ENCODE measurements around the gene GAL3ST3.
"Not testable (repeated sequence)": the region's sequence is repeated elsewhere in the genome, so short reads cannot be mapped to it uniquely, and the experiment has no call there.

The GAL3ST3 gene, protein sequence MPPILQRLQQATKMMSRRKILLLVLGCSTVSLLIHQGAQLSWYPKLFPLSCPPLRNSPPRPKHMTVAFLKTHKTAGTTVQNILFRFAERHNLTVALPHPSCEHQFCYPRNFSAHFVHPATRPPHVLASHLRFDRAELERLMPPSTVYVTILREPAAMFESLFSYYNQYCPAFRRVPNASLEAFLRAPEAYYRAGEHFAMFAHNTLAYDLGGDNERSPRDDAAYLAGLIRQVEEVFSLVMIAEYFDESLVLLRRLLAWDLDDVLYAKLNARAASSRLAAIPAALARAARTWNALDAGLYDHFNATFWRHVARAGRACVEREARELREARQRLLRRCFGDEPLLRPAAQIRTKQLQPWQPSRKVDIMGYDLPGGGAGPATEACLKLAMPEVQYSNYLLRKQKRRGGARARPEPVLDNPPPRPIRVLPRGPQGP

DNA sequence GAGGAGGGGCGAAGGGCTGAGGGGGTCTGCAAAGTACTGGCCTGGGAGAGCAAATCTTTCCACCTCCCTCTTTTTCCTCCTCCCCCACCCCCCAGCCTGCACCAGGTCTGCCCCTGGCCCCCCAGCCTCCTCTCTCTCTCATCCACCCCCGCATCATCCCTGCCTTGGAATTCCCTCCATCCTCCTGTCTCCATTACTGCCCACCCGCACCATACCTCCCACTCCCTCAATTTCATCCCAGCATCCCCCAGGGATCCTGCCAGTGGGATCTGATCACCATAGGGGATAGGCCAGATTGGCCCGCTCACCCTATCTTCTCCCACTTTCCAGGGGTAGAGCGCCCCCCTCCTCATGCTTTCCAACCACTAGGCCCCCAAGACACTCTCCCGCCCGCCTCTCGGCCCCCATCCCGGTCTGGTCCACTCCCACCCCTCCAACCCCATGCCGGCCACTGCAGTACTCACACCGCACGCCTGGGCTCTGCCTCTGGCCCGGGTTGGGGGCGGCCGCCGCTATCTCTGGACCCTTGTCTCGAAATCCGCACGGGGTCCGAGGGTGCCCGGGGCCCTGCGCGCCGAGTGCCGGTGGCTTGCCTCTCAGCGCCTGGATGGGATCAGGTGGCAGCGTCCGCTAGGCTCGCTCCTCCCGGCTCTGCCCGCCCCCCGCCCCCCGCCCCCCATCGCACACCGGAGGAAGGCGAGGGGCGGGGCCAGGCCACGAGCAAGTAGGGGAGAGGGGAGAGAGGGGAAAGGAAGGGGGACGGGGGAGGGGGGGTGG, at the start of gene GAL3ST3:
TSS of gene GAL3ST3 (minus strand) at position 615 of the 777 bp plus-strand sequence. CDS start 3,746 bp downstream, outside the sequence.
- Histone ChIP-seq H3F3A (ENCODE audit: insufficient read depth, low read length) (peaks cover 26% of the 10 kb centered on the region), H2AFZ (ENCODE audit: low read length) (no peak within 1 kb of the TSS), H3K4me3 (ENCODE audit: low read length) (no peak within 1 kb of the TSS), H3K9me3 (replicated peaks; ENCODE audit: insufficient read depth, low read length) (no peaks in the 10 kb centered on the region), H3K27me3 (replicated peaks; ENCODE audit: insufficient read depth, low read length) (no peaks in the 10 kb centered on the region), H3K9me2 (replicated peaks; ENCODE audit: insufficient read depth, low read length) (no peaks in the 10 kb centered on the region), H3K27ac (ENCODE audit: low read length) (no peak within 1 kb of the TSS), H3K36me3 (replicated peaks; ENCODE audit: insufficient read depth, low read length) (no peaks in the 10 kb centered on the region), H4K20me1 (ENCODE audit: insufficient read depth, low read length) (no peaks in the 10 kb centered on the region), H3K9ac (ENCODE audit: low read length) (no peak within 1 kb of the TSS), H3K4me1 (ENCODE audit: low read length) (peaks cover 24% of the 10 kb centered on the region), H3K79me2 (ENCODE audit: low read length) (peaks cover 15% of the 10 kb centered on the region), H3K4me2 (ENCODE audit: low read depth, low read length) (no peak within 1 kb of the TSS)
- no peak for TF ChIP-seq EZH2phosphoT487 (IDR thresholded peaks at IDR 0.05; ENCODE audit: low read length)
- TF ChIP-seq EZH2 (optimal IDR thresholded peaks at IDR 0.05; ENCODE audit: low read depth, low read length) = no peak
- TF ChIP-seq, protein P1, sequence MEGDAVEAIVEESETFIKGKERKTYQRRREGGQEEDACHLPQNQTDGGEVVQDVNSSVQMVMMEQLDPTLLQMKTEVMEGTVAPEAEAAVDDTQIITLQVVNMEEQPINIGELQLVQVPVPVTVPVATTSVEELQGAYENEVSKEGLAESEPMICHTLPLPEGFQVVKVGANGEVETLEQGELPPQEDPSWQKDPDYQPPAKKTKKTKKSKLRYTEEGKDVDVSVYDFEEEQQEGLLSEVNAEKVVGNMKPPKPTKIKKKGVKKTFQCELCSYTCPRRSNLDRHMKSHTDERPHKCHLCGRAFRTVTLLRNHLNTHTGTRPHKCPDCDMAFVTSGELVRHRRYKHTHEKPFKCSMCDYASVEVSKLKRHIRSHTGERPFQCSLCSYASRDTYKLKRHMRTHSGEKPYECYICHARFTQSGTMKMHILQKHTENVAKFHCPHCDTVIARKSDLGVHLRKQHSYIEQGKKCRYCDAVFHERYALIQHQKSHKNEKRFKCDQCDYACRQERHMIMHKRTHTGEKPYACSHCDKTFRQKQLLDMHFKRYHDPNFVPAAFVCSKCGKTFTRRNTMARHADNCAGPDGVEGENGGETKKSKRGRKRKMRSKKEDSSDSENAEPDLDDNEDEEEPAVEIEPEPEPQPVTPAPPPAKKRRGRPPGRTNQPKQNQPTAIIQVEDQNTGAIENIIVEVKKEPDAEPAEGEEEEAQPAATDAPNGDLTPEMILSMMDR (IDR thresholded peaks at IDR 0.05; ENCODE audit: low read length) = no peak
- DNase-seq = no peak

DNA sequence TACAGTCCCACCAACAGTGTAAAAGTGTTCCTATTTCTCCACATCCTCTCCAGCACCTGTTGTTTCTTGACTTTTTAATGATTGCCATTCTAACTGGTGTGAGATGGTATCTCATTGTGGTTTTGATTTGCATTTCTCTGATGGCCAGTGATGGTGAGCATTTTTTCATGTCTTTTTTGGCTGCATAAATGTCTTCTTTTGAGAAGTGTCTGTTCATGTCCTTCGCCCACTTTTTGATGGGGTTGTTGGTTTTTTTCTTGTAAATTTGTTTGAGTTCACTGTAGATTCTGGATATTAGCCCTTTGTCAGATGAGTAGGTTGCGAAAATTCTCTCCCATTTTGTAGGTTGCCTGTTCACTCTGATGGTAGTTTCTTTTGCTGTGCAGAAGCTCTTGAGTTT, 43.2 kb upstream of the GAL3ST3 start:
- H3K4me3 ChIP-seq (ENCODE audit: low read length); H3K27me3 ChIP-seq (replicated peaks; ENCODE audit: insufficient read depth, low read length); H3K9me3 ChIP-seq (replicated peaks; ENCODE audit: insufficient read depth, low read length); H3K4me2 ChIP-seq (ENCODE audit: low read depth, low read length); H3K27ac ChIP-seq (ENCODE audit: low read length); H3K4me1 ChIP-seq (ENCODE audit: low read length); H2AFZ ChIP-seq (ENCODE audit: low read length); H3F3A ChIP-seq (ENCODE audit: insufficient read depth, low read length); H3K9me2 ChIP-seq (replicated peaks; ENCODE audit: insufficient read depth, low read length); H3K9ac ChIP-seq (ENCODE audit: low read length); DNase-seq; H4K20me1 ChIP-seq (ENCODE audit: insufficient read depth, low read length); H3K36me3 ChIP-seq (replicated peaks; ENCODE audit: insufficient read depth, low read length): not testable (repeated sequence)
- H3K79me2 ChIP-seq (ENCODE audit: low read length) = peaks cover 13% of the 10 kb centered on the region

DNA sequence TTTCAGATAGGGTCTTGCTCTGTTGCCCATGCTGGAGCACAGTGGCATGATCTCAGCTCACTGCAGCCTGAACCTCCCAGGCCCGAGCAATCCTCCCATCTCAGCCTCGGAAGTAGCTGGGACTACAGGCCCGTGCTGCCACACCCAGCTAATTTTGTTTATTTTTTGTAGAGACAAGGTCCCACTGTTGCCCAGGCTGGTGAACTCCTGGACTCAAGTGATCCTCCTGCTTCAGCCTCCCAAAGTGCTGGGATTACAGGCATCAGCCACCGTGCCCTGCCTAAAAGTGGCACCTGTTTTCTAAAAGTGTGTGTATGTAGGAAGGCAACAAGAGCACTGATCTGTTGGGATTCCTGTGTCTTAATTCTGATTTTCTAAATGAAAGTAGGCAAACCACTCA, 41.3 kb upstream of the GAL3ST3 start:
- no peak overlapping the region for H3K27ac ChIP-seq (ENCODE audit: low read length)
- no peak overlapping the region for H3K4me3 ChIP-seq (ENCODE audit: low read length)
- TF ChIP-seq EZH2phosphoT487 (IDR thresholded peaks at IDR 0.05; ENCODE audit: low read length) (no peak), EZH2 (optimal IDR thresholded peaks at IDR 0.05; ENCODE audit: low read depth, low read length) (no peak)
- DNase-seq = no peak
- no peaks in the 10 kb centered on the region for H4K20me1 ChIP-seq (ENCODE audit: insufficient read depth, low read length)
- no peak overlapping the region for H2AFZ ChIP-seq (ENCODE audit: low read length)
- peaks cover 4% of the 10 kb centered on the region; the same call in 1 of the 2 replicates for H3K4me1 ChIP-seq (ENCODE audit: low read length)
- H3K9ac ChIP-seq (ENCODE audit: low read length) = no peak overlapping the region
- no peaks in the 10 kb centered on the region for H3F3A ChIP-seq (ENCODE audit: insufficient read depth, low read length)
- H3K36me3 ChIP-seq (replicated peaks; ENCODE audit: insufficient read depth, low read length) = no peaks in the 10 kb centered on the region
- no peaks in the 10 kb centered on the region for H3K9me2 ChIP-seq (replicated peaks; ENCODE audit: insufficient read depth, low read length)
- H3K4me2 ChIP-seq (ENCODE audit: low read depth, low read length) = no peak overlapping the region
- no peaks in the 10 kb centered on the region for H3K27me3 ChIP-seq (replicated peaks; ENCODE audit: insufficient read depth, low read length)
- no peaks in the 10 kb centered on the region for H3K9me3 ChIP-seq (replicated peaks; ENCODE audit: insufficient read depth, low read length)
- H3K79me2 ChIP-seq (ENCODE audit: low read length) = peaks cover 25% of the 10 kb centered on the region

DNA sequence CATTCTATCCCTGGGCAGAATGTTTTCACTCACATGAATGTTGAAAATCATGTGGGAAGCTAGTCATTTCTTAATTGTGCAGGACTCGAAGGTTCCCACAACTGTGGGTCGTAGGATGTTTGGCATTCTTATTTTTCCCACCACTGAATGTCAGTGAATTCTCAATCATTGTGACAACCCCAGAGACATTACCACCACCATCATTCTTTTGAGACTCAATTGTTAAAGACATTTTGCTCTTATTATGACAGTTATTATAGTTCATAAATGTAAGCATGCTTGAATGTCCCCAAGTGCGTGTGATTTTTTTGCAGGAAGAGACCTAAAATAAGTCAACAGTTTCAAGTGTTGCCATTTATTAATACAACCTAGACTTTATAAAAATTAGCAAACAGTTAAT, 40.1 kb upstream of the GAL3ST3 start:
- no peaks in the 10 kb centered on the region for H3K27me3 ChIP-seq (replicated peaks; ENCODE audit: insufficient read depth, low read length)
- H3F3A ChIP-seq (ENCODE audit: insufficient read depth, low read length) = no peaks in the 10 kb centered on the region
- H3K27ac ChIP-seq (ENCODE audit: low read length) = no peak overlapping the region
- H3K9ac ChIP-seq (ENCODE audit: low read length) = no peak overlapping the region
- H2AFZ ChIP-seq (ENCODE audit: low read length) = no peak overlapping the region
- H3K4me1 ChIP-seq (ENCODE audit: low read length) = peaks cover 6% of the 10 kb centered on the region; the same call in 1 of the 2 replicates
- H3K9me2 ChIP-seq (replicated peaks; ENCODE audit: insufficient read depth, low read length) = no peaks in the 10 kb centered on the region
- peaks cover 38% of the 10 kb centered on the region for H3K79me2 ChIP-seq (ENCODE audit: low read length)
- no peak for DNase-seq
- no peaks in the 10 kb centered on the region for H4K20me1 ChIP-seq (ENCODE audit: insufficient read depth, low read length)
- no peak for TF ChIP-seq EZH2phosphoT487 (IDR thresholded peaks at IDR 0.05; ENCODE audit: low read length)
- TF ChIP-seq, protein P1 (IDR thresholded peaks at IDR 0.05; ENCODE audit: low read length) = no peak
- TF ChIP-seq EZH2 (optimal IDR thresholded peaks at IDR 0.05; ENCODE audit: low read depth, low read length) = no peak
- H3K36me3 ChIP-seq (replicated peaks; ENCODE audit: insufficient read depth, low read length) = no peaks in the 10 kb centered on the region
- H3K9me3 ChIP-seq (replicated peaks; ENCODE audit: insufficient read depth, low read length) = no peaks in the 10 kb centered on the region
- H3K4me3 ChIP-seq (ENCODE audit: low read length) = no peak overlapping the region
- H3K4me2 ChIP-seq (ENCODE audit: low read depth, low read length) = no peak overlapping the region

All from MM.1S (cell line).